AG08395 (cell line): ENCODE results near the gene ATP5PB.

Experiments
- DNase-seq: peaks from one replicate; pipeline ENCODE4 v3.0.0; 2012; ENCODE audit warnings: mixed read lengths, low spot score

The ATP5PB gene, protein sequence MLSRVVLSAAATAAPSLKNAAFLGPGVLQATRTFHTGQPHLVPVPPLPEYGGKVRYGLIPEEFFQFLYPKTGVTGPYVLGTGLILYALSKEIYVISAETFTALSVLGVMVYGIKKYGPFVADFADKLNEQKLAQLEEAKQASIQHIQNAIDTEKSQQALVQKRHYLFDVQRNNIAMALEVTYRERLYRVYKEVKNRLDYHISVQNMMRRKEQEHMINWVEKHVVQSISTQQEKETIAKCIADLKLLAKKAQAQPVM

GRCh38 chr1:111448918-111449702 lies at the start of gene ATP5PB, which contains the start of gene WDR77:
ATP5PB (plus strand) TSS chr1:111449464; CDS start chr1:111449542, 78 bp downstream.
WDR77 (minus strand) TSS chr1:111449256; CDS start chr1:111449169, 87 bp downstream.
- DNase-seq = peak; percentile 99

- DNase-seq = peak; percentile 73
Measured at GRCh38 chr1:111399792-111400610, 49.3 kb upstream of the ATP5PB start.

- DNase-seq = no peak
Measured at GRCh38 chr1:111402083-111402482, 47.2 kb upstream of the ATP5PB start.

GRCh38 chr1:111404588-111404987 lies 44.7 kb upstream of the ATP5PB start:
- no peak for DNase-seq

- DNase-seq = no peak
Measured at GRCh38 chr1:111406321-111406768, 42.9 kb upstream of the ATP5PB start.

GRCh38 chr1:111407301-111407700 lies 42.0 kb upstream of the ATP5PB start:
- DNase-seq = no peak

GRCh38 chr1:111412839-111413238 lies 36.4 kb upstream of the ATP5PB start:
- no peak for DNase-seq

DNA sequence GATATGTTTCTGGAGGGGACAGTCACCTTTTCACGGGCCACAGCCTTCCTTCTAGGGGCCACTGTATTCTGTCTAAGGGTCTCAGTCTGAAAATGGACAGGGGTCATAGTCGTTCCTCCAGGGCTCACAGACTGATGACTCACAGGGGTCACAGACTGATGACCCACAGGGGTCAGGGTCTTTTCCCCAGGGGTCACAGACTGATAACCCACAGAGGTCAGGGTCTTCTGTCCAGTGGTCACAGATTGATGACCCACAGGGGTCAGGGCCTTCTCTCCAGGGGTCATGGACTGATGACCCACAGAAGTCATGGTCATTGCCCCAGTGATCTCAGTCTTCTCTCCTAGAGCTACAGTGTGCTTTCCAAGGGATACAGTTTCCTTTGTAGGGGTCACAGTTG lies 34.5 kb upstream of the ATP5PB start:
- no peak for DNase-seq

DNA sequence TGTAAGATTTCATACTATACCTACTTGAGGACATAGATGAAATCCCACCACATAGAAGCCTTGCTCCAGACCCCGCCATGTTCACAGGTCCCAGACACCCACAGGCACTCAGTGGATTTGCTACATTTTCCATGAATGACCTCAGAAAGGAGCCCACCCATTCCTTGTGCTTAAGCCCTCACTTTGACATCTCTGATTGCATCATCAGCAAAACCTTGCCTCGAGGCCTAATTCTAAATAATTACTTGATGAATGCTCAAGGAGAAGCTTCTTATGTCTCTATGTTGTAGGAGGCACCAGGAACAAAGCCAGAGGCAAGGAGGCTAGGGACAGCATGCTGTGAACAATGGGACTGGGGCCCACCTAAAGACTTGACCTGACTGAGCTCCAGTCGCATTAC lies 33.8 kb upstream of the ATP5PB start:
- DNase-seq = no peak

DNA sequence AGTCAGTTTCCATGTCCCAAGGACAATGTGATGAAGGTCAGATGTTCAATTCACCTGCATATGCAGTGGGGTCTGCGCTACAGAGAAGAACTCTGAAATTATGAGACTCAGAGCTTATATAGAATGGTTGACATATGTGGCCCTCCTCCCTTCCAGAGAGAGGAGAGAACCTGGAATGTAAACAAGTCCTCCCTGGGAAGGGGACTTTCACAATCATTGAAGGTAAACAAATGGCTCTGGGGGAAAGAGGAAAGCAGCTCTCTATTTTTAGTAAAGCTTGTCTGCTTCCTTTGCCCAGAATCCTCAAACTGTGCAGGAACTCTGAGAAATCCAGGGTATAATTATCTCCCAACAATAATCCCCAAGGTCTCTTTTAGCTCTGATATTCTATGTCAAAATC lies 31.5 kb upstream of the ATP5PB start:
- no peak for DNase-seq

DNA sequence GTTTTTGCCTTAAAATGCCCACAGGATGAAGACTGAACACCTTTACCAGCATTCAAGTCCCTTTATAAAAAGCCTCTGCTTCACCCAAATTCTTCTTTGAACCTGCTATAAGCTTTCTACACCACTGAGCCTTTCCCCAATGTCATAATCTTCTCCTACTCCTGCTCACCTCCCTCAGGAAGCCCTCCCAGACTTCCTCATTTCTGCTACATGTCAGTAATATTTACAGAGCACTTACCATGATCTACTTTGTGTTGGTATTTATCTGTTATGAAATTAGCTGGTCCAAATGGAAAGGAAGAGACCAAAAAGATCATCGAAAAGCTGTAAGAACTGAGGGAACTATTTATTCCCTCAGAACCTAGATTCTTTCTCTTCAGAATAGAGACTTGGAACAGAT lies 30.2 kb upstream of the ATP5PB start:
- DNase-seq = no peak

GRCh38 chr1:111420377-111420776 lies 28.9 kb upstream of the ATP5PB start:
- no peak for DNase-seq

GRCh38 chr1:111422546-111423391 lies 26.5 kb upstream of the ATP5PB start:
- DNase-seq = no peak

GRCh38 chr1:111424281-111424680 lies 25.0 kb upstream of the ATP5PB start:
- no peak for DNase-seq

- no peak for DNase-seq
Measured at GRCh38 chr1:111436726-111437125, 12.5 kb upstream of the ATP5PB start.

DNA sequence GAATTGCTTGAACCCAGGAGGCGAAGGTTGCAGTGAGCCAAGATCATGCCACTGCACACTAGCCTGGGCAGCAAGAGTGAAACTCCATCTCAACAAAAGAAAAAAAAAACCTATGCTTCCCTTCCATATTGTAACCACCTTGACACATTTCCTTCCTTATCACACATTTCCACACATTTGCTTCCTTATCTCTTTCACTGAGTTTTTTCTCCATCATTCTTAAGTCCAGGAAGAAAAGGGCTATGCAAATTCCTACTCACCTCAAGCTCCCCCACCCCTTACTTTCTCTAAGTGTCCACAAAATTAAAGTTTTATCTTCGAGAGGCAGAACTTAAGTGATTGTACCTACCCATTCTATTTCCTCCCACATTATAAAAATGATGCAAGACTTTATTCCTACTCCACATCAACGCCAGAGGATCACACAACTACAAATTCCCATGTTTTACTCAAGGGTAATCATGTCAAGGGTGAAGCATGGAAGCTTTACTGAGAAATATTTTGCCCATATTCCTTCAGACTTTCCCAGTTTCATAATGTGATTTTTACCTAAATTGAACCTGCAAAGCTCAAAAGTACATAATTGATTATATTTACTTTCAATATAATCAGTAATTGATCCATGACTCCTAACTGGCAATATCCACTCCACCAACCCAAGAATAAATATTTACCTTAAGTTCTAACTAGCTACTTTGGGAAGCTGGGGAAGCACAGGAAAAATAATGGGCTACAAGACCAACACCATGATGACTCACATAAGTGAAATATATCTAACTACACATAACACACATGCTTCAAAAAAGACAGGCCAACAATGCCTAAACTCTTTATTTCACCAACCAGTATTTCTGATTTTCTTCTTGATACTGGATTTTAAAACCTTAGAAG lies 9.6 kb upstream of the ATP5PB start:
- no peak for DNase-seq

DNA sequence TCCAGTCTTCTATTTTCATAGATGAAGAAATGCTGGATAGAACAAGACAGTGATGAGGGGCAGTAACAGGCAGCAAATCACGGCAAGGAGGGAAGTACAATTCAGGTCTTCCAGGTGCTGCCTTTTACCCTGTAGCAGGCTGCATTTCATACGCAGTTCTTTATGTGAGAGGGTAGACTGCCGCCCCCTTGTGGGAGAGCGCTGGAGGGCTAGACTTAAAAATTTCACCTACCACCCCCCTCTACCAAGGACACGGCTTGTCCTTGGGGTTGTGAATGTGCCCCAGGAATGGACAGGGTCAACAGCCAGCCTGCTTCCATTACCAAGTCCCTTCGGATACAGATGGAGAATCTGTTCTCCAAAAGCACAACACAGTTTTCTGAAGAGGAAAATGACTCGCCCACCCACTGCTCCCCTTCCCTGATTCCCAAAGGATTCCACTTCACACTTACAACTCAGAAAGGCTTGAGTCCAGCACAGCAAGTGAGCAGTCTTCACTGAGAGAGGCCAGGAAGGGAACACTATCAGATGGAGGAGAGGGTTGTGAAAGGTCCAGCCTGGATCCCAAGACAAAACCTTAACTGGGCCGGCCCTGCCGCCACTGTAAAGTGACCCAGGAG lies 7.6 kb upstream of the ATP5PB start:
- DNase-seq = no peak

GRCh38 chr1:111442457-111442856 lies 6.8 kb upstream of the ATP5PB start:
- DNase-seq = no peak

- no peak for DNase-seq
Measured at GRCh38 chr1:111444031-111444430, 5.2 kb upstream of the ATP5PB start.

DNA sequence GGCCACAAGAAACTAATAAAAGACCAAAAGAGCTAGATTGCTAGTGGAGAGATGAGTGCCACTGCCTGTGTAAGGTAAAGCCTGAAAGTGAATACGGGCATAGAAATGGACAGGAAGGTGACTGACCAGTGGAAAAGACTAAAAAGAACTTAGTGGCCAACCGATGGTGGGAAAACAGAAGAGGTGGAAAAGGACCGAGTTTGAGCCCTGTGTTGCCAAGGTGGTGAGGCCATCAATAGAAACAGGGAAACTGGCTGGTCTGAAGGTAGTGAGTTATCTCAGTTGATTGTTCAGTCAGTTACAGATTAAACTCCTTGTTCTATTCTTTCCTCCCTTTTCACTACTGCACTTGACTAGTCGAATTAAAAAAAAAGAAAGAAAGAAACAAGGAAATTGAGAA lies 2.7 kb upstream of the ATP5PB start:
- no peak for DNase-seq
